DLD1 (cell line): ENCODE measurements around the gene RAPGEF4.

Experiments
- in situ Hi-C: cut with HindIII; loops from 2 replicates; pipeline ENCODE4 v1.10.0; 2017; ENCODE audit warnings: low sequenced_read_pairs

Gene RAPGEF4

GRCh38 chr2:172928756-172929155 is 193.1 kb downstream of the RAPGEF4 start:
- in situ Hi-C loops = no loop called here

DNA sequence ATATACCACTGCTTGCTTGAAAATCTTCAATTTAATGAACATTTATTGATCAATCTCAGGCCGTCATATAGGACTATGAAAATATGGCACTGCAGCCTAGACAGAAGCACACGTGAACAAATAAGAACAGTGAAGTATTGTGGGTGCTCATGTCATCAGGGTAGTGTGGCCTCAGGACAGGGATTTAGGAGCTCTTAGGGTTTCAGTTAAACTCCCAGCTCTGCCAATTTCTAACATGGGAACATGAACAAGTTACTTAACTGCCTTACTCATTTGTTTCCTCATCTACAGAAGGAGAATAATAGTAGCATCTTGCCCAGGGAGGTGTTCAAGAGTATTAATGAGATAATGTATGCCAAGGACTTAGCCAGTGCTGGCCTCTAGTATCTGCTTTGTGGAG is 194.0 kb downstream of the RAPGEF4 start:
- in situ Hi-C loops = no loop called here

GRCh38 chr2:172930871-172931255 is 195.2 kb downstream of the RAPGEF4 start:
- in situ Hi-C loops = no loop called here

GRCh38 chr2:172931256-172931894 is 195.7 kb downstream of the RAPGEF4 start:
- in situ Hi-C loops = no loop called here

GRCh38 chr2:172931918-172932520 is 196.4 kb downstream of the RAPGEF4 start:
- in situ Hi-C loops = no loop called here

GRCh38 chr2:172937884-172938712 is 202.5 kb downstream of the RAPGEF4 start:
- in situ Hi-C loops = no loop called here

GRCh38 chr2:172938713-172939375 is 203.2 kb downstream of the RAPGEF4 start:
- in situ Hi-C loops = no loop called here

DNA sequence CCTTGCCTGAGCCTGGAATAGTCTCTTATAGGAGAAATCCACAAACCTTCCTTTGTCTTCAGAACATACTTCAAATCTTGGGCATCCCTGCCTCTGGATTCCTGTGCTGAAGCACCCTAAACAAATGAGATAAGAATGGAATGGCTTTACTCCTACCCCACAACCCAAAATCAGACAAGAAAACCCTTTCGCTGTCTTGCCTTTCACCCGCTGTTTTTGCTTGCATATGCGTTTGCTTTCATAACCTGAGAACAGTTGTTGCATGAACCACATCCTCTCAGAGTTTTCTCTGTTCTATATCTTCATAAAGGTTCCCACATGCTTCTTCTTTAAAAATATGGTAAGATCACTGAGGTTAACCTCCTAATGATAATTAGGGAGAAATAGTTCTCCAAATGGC is 207.9 kb downstream of the RAPGEF4 start:
- in situ Hi-C loops = no loop called here

GRCh38 chr2:172944022-172944793 is 208.6 kb downstream of the RAPGEF4 start:
- in situ Hi-C loops = no loop called here

GRCh38 chr2:172944794-172945509 is 209.3 kb downstream of the RAPGEF4 start:
- in situ Hi-C loops = no loop called here

DNA sequence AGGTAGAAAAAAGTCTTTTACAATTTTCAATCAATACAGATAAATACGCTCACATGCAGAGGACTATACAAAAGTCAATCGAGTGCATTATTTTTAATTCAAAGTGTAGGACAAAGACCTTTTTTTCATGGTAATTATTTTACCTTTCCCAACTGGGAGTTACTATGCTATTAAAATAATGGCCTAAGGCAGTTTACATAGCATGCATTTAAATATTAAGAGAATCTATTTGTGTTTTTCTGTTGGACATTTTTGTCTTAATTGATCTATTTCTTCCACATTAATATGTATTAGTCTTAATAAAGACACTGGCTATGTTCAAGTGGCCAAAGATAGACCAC is 209.8 kb downstream of the RAPGEF4 start:
- in situ Hi-C loops = no loop called here

- in situ Hi-C loops = no loop called here
These were observed 212.0 kb downstream of the RAPGEF4 start for GRCh38 chr2:172947461-172948153.

GRCh38 chr2:172949522-172949921 is 213.9 kb downstream of the RAPGEF4 start:
- in situ Hi-C loops = no loop called here

GRCh38 chr2:172950565-172950964 is 214.9 kb downstream of the RAPGEF4 start:
- in situ Hi-C loops = no loop called here

DNA sequence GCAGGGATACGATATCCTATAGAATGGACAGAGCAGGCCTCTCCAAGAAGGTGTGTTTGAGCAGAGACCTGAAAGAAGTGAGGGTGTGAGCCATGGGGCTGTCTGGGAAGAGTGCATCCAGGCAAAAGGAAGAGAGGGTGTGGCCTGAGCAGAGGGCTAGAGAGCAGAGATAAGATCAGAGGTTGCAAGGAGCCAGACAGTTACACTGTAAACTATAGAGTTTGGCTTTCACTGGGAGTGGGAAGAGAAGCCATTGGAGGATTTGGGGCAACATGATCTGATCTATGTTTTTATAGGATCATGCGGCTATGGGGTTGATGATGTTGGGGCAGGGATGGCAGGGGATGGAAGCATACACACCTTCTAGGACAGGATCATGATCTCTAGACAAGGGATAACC is 215.9 kb downstream of the RAPGEF4 start:
- in situ Hi-C loops = no loop called here

- in situ Hi-C loops = no loop called here
These were observed 217.8 kb downstream of the RAPGEF4 start for GRCh38 chr2:172953411-172953810.

DNA sequence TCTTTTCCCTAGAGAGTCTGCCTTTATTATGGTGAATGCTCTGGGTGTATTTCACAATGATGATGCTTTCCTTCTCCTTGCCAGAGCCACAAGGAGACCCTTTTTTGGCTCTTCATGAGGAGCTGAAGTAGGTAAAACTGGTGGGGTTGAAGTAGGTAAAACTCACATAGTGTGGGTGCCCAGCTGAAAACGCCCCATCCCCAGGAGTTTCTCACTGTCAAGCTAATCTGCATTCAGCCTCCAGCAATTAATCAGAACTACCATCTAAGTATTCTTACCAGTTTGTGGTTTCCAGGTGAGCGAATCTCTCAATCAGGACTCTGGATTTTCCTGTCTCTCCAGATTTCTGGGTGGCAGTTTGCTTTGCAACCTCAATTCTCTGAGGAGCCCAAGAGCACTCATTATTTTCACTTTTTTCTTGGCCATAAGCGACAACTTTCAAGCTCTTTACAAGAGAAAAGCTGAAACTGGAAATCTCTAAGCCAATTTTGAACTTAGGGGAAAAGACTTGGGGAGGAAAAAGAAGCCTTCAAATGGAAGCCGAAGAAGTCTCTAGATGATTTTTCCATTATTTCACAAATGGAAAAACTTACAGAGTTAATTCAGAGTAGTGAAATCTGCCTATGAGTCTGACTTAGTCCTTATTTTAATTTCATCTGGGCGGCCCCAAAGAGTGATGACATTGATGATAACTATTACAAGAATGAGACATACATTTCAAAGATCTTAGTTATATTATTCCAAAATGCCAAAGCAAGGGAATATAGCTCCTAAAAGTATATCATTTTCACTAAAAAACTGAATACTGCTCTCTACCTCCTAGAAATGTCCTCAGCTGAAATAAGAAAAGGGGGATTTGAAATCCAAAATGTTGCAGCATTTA is 218.6 kb downstream of the RAPGEF4 start:
- in situ Hi-C loops = no loop called here

DNA sequence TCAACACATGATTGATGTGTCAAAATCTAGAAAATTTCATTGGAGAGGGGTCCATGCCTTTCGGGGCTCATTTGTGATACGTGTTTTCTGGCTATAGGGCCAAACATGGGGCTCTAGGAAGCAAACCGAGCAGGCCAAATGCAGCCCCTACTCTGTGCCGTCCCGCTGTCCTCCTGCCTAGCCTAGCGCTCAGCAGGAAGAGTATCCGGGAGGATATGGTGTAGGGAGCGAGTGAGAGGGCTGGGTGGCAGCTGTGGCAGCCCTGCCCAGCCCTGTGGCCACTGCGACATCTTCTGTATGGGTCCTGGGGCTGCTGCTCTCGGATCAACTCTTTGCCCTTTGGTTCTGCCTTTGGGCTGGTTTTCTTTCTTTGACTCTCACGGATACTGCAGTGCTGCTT is 219.9 kb downstream of the RAPGEF4 start:
- in situ Hi-C loops = no loop called here

- in situ Hi-C loops = no loop called here
These were observed 222.1 kb downstream of the RAPGEF4 start for GRCh38 chr2:172957734-172958133.
